ENCODE data around the gene VIPR1.

Gene VIPR1

DNA sequence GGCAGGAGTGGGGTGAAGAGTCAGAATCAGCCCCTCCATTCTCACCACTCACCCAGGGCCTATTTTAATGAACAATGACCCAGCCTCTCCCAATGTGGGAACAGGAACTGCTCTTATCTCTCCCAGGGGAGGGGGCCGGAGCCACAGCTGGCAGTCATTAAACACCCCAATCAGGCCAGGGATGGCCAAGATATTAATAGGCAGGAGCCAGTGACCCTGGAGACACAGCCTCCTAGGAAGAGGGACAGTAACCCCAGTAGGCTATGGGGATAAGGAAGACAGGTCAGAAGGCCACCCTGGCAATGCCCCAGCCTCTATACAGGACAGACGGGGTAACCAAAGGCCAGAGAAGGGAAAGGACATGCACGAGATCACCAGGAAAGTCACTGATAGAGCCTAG lies 38.6 kb downstream of the VIPR1 start:
- H4K20me1 ChIP-seq (ENCODE audit: control insufficient read depth, insufficient read depth, low read depth, low read length): no peaks in the 10 kb centered on the region; the same call in 1 of the 2 replicates
- no peak overlapping the region for H3K4me2 ChIP-seq (ENCODE audit: low read length)
- H3F3A ChIP-seq (ENCODE audit: control insufficient read depth, insufficient read depth): no peaks in the 10 kb centered on the region
- TF ChIP-seq CTCF (IDR thresholded peaks at IDR 0.05; ENCODE audit: low read depth, low read length, poor library complexity, severe bottlenecking) (no peak), EZH2phosphoT487 (IDR thresholded peaks at IDR 0.05; ENCODE audit: borderline replicate concordance, low read length) (no peak)
- H3K4me3 ChIP-seq (ENCODE audit: low read length): no peak overlapping the region
- no peaks in the 10 kb centered on the region for H3K36me3 ChIP-seq (ENCODE audit: control insufficient read depth, low read length)
- H3K27ac ChIP-seq (ENCODE audit: low read depth, low read length): no peak overlapping the region
- H3K27me3 ChIP-seq (ENCODE audit: control insufficient read depth, low read length): no peaks in the 10 kb centered on the region
- H3K79me2 ChIP-seq (ENCODE audit: control insufficient read depth, low read length): no peaks in the 10 kb centered on the region
- H3K4me1 ChIP-seq (ENCODE audit: control insufficient read depth, low read length): no peaks in the 10 kb centered on the region
- H3K9me3 ChIP-seq (ENCODE audit: control insufficient read depth, insufficient read depth, low read length): no peaks in the 10 kb centered on the region
- H3K9me2 ChIP-seq (replicated peaks; ENCODE audit: control insufficient read depth, low read length): no peaks in the 10 kb centered on the region

- no peak overlapping the region for H3K27ac ChIP-seq (ENCODE audit: low read depth, low read length)
Measured at GRCh38 chr3:42544492-42545283, 42.2 kb downstream of the VIPR1 start.

GRCh38 chr3:42545284-42545900 lies 42.9 kb downstream of the VIPR1 start:
- H3K4me3 ChIP-seq (ENCODE audit: low read length): no peak overlapping the region
- H3K9me3 ChIP-seq (ENCODE audit: control insufficient read depth, insufficient read depth, low read length): no peaks in the 10 kb centered on the region
- H3F3A ChIP-seq (ENCODE audit: control insufficient read depth, insufficient read depth): no peaks in the 10 kb centered on the region
- H3K79me2 ChIP-seq (ENCODE audit: control insufficient read depth, low read length): no peaks in the 10 kb centered on the region
- no peak overlapping the region for H3K4me2 ChIP-seq (ENCODE audit: low read length)
- no peak overlapping the region for H3K27ac ChIP-seq (ENCODE audit: low read depth, low read length)
- H3K4me1 ChIP-seq (ENCODE audit: control insufficient read depth, low read length): no peaks in the 10 kb centered on the region
- no peaks in the 10 kb centered on the region for H3K27me3 ChIP-seq (ENCODE audit: control insufficient read depth, low read length)
- no peaks in the 10 kb centered on the region for H3K9me2 ChIP-seq (replicated peaks; ENCODE audit: control insufficient read depth, low read length)
- 0 out of 2 replicates have a peak, but pooled peaks cover 5% of the 10 kb centered on the region for H3K36me3 ChIP-seq (ENCODE audit: control insufficient read depth, low read length)
- TF ChIP-seq EZH2phosphoT487 (IDR thresholded peaks at IDR 0.05; ENCODE audit: borderline replicate concordance, low read length): no peak
- TF ChIP-seq CTCF (IDR thresholded peaks at IDR 0.05; ENCODE audit: low read depth, low read length, poor library complexity, severe bottlenecking): no peak
- H4K20me1 ChIP-seq (ENCODE audit: control insufficient read depth, insufficient read depth, low read depth, low read length): no peaks in the 10 kb centered on the region; the same call in 1 of the 2 replicates

More at GRCh38 chr3:42544492-42545283, 42.2 kb downstream of the VIPR1 start:
- TF ChIP-seq CTCF (IDR thresholded peaks at IDR 0.05; ENCODE audit: low read depth, low read length, poor library complexity, severe bottlenecking): no peak
- no peak for TF ChIP-seq EZH2phosphoT487 (IDR thresholded peaks at IDR 0.05; ENCODE audit: borderline replicate concordance, low read length)
- Histone ChIP-seq H3K4me2 (ENCODE audit: low read length) (no peak overlapping the region), H3K9me2 (replicated peaks; ENCODE audit: control insufficient read depth, low read length) (no peaks in the 10 kb centered on the region), H3K4me1 (ENCODE audit: control insufficient read depth, low read length) (no peaks in the 10 kb centered on the region), H3K36me3 (ENCODE audit: control insufficient read depth, low read length) (0 out of 2 replicates have a peak, but pooled peaks cover 3% of the 10 kb centered on the region), H3K9me3 (ENCODE audit: control insufficient read depth, insufficient read depth, low read length) (no peaks in the 10 kb centered on the region), H3F3A (ENCODE audit: control insufficient read depth, insufficient read depth) (no peaks in the 10 kb centered on the region), H3K79me2 (ENCODE audit: control insufficient read depth, low read length) (no peaks in the 10 kb centered on the region), H4K20me1 (ENCODE audit: control insufficient read depth, insufficient read depth, low read depth, low read length) (no peaks in the 10 kb centered on the region; the same call in 1 of the 2 replicates), H3K4me3 (ENCODE audit: low read length) (no peak overlapping the region), H3K27me3 (ENCODE audit: control insufficient read depth, low read length) (no peaks in the 10 kb centered on the region)

All from DOHH2 (cell line).